Measurements from ENCODE around the gene FARS2. TPM values are rescaled to one million over a fixed set of nuclear protein-coding genes. Genes with fewer than 3 reads are reported as not detected.

Gene FARS2
- total and polyA plus RNA-seq, 2 donors (not counting 3 experiments of a cell fraction or from before 2014, with no cell fraction given): 20.2 to 20.5 TPM

- Histone ChIP-seq H3K27ac (ENCODE audit: insufficient read depth, low read depth, low read length) (no peak overlapping the region), H3K36me3 (ENCODE audit: control insufficient read depth in 2 of 2, extremely low read depth in 1 of 2, insufficient read depth in 2 of 2, low read length in 2 of 2) (no peaks in the 10 kb centered on the region), H3K4me2 (ENCODE audit: insufficient read depth, low read length) (no peak overlapping the region), H3K9me3 (replicated peaks; ENCODE audit: control insufficient read depth, insufficient read depth, low read length) (no peaks in the 10 kb centered on the region), H3K9ac (replicated peaks; ENCODE audit: extremely low read depth, insufficient read depth, low read length) (no peak overlapping the region), H2AFZ (ENCODE audit: low read depth, low read length) (no peak overlapping the region), H4K20me1 (replicated peaks; ENCODE audit: control insufficient read depth, extremely low read depth, insufficient read depth, low read length) (no peaks in the 10 kb centered on the region), H3K4me3 (replicated peaks in 1 of 3; ENCODE audit: insufficient read depth in 1 of 3, low read depth in 1 of 3, low read length in 3 of 3) (no peak overlapping the region), H3K4me1 (ENCODE audit: control insufficient read depth, extremely low read depth, insufficient read depth, low read length) (peaks cover 4% of the 10 kb centered on the region), H3K9me1 (replicated peaks; ENCODE audit: control insufficient read depth, extremely low read depth, insufficient read depth, low read length) (no peaks in the 10 kb centered on the region), H3K79me2 (ENCODE audit: control insufficient read depth, insufficient read depth, low read length) (peaks cover 18% of the 10 kb centered on the region), H3K27me3 (ENCODE audit: control insufficient read depth in 2 of 2, insufficient read depth in 2 of 2, low read length in 2 of 2) (no peaks in the 10 kb centered on the region)
- FAIRE-seq (no peak), DNase-seq (ENCODE audit: low read depth, low spot score) (no peak)
- no TSS peak for BruUV-seq (replicated peaks)
- intact Hi-C loops (cut with micrococcal nuclease) (no loop called here), dilution Hi-C loops (cut with MboI; ENCODE audit: extremely low pct_ligation_motif_present, low sequenced_read_pairs) (no loop called here)
- POLR2A ChIA-PET: no interaction called here
- TF ChIP-seq, protein P1, sequence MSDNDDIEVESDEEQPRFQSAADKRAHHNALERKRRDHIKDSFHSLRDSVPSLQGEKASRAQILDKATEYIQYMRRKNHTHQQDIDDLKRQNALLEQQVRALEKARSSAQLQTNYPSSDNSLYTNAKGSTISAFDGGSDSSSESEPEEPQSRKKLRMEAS (IDR thresholded peaks at IDR 0.05; ENCODE audit: insufficient read depth, insufficient read length): no peak
- TF ChIP-seq GATA2 (IDR thresholded peaks at IDR 0.05; ENCODE audit: insufficient read depth, insufficient read length, low read depth, low read length) (no peak), FOS (IDR thresholded peaks at IDR 0.05; ENCODE audit: borderline replicate concordance, insufficient read depth, low read length) (no peak), CTCF (IDR thresholded peaks at IDR 0.05; ENCODE audit: extremely low read depth in 1 of 2, insufficient read depth in 1 of 2, low read depth in 1 of 2, low read length in 2 of 2) (no peak), MYC (IDR thresholded peaks at IDR 0.05; ENCODE audit: low read depth, low read length) (no peak), POLR2AphosphoS5 (IDR thresholded peaks at IDR 0.05; ENCODE audit: insufficient read depth, low read depth, low read length) (no peak), EZH2 (IDR thresholded peaks at IDR 0.05; ENCODE audit: borderline replicate concordance, low read depth, low read length, severe bottlenecking) (no peak), JUN (IDR thresholded peaks at IDR 0.05; ENCODE audit: borderline replicate concordance, insufficient read depth, insufficient read length, low read depth) (no peak), POLR2A (IDR thresholded peaks at IDR 0.05; ENCODE audit: low read depth, low read length) (no peak)
- CTCF ChIA-PET: interaction anchor here (1.6 to 3.2 kb wide), 5 partner anchors 9 to 123 kb away, joined by 4 to 12 read pairs (median 7); no protein-coding TSS in a partner anchor
Observed at GRCh38 chr6:5266423-5266822, 5.1 kb downstream of the FARS2 start.
